Myocyte (in vitro differentiated cells): ENCODE measurements around the gene PTOV1. TPM values are rescaled to one million over a fixed set of nuclear protein-coding genes. Genes with fewer than 3 reads are reported as not detected.

Experiments
- DNase-seq: peaks from one replicate; pipeline ENCODE4 v3.0.0-alpha.2; 2012; ENCODE audit warnings: low read depth
- total RNA-seq: library from RNA; depleted of rRNA; stranded (reverse); fragments of >200 nt; gene quantifications from 2 replicates; pipeline ENCODE4 v1.2.3, GENCODE V29; 2014

The PTOV1 gene
- total RNA-seq, 1 donor from 2014 or later = 161 TPM

DNA sequence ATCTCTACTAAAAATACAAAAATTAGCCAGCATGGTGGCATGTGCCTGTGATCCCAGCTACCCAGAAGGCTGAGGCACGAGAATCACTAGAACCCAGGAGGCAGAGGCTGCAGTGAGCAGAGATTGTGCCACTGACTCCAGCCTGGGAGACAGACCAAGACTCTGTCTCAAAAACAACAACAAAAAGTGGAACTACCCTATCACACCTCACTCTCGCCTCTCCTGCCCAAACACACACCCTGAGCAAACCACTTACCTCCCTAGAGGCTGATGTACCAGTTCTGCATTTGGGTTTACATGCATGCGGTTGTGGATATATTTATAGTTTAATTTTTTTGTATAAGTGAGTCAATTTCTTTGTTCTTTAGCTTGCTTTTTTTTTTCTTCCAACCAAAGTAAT lies 7.7 kb upstream of the PTOV1 start:
- DNase-seq = no peak

DNA sequence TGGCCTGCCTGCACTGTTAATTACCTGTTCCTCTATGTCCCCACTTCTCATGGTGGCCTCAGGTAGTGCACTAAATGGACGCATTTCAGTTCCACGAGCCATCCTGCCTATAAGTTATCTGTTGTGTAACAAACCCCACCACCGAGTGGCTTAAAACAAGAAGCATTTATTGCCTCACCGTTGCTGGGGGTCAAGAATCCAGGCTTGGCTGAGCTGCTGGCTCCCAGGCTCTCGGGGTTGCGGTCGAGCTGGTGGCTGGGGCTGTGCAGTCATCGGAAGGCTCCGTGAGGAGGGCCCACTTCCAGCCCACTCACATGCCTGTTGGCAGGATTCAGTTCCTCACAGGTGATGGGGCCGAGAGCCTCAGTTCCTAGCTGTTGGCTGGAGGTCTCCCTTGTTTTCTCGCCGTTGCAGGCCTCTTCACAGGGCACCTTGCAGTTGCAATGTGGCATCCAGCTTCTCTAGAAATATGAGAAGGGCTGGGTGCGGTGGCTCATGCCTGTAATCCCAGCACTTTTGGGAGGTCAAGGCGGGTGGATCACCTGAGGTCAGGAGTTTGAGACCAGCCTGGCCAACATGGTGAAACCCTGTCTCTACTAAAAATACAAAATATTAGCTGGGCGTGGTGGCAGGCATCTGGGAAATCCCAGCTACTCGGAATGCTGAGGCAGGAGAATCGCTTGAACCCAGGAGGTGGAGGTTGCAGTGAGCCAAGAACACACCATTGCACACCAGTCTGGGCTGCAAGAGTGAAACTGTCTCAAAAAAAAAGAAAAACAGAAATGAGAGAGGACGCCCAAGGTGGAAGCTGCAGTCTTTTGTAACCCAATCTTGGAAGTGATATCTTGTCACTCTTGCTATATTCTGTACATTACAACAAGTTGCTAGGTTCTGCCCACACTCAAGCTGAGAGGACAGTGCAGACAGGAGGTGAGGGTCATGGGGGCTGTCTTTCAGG lies 6.5 kb upstream of the PTOV1 start:
- no peak for DNase-seq

DNA sequence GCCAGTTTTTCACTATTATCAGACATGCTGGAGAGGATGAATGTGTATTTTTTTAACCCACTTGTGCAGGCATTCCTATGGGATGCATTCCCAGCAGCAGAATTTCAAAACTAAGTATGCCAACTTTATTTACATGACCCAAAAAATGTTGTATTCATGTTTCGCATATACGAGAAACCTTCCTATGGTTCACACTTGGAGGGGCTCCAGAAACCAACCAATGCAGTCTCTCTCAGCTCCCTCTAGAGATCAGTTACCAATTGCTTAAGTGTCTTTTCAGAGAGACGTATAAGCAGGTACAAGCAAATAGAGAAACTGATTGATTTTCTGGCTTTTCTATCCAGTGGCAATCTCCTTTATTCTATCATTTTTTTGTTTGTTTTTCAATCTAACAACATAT lies 5.5 kb upstream of the PTOV1 start:
- no peak for DNase-seq

DNA sequence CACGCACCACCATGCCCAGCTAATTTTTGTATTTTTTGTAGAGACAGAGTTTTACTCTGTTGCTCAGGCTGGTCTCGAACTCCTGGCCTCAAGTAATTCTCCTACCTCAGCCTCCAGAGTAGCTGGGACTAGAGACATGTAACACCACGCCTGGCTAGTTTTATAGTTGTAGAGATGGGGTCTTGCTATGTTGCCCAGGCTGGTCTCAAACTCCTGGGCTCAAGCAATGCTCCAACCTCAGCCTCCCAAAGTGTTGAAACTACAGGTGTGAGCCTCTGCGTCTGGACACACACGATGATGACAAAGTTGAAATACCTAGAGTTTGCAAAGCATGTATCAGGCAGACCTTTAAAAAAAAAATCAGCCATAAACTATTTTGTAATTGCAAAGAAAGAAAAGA lies 4.6 kb upstream of the PTOV1 start:
- DNase-seq = no peak

DNA sequence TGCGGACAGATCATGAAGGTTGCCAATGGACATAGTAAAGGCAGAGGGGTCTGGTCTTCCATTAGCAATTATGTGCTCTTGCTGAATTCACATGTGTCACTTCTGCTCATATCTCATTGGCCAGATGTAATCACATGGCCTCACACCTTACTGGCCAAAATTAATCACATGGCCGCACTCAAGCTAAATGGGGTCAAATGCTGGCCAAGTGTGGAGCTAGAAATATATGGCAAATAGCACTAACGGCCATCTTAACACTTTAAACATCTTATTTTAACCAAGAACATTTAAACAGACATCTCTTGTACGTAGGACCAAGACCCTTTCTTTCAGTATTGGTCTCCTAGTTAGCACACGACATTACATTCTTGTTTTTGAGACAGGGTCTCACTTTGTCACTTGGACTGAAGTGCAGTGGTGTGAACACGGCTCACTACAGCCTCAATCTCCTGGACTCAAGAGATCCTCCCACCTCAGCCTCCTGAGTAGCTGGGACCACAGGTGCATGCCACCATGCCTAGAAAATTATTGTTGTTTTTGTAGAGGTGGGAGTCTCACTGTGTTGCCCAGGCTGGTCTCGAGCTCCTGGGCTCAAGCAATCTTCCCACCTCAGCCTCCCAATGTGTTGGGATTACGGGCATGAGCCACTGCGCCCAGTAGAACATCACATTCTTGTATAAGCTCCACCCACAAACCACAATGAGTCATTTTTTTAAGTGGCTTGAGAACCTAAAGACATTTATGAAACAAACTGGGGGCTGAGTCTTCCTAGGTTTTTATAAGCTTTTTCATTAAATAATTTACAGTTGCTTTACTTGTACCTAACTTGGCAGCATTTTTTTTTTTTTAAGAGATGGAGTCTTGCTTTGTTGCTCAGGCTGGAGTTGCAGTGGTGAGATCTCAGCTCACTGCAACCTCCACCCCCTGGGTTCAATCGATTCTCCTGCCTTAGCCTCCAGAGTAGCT lies 2.9 kb upstream of the PTOV1 start:
- DNase-seq = peak; percentile 56

DNA sequence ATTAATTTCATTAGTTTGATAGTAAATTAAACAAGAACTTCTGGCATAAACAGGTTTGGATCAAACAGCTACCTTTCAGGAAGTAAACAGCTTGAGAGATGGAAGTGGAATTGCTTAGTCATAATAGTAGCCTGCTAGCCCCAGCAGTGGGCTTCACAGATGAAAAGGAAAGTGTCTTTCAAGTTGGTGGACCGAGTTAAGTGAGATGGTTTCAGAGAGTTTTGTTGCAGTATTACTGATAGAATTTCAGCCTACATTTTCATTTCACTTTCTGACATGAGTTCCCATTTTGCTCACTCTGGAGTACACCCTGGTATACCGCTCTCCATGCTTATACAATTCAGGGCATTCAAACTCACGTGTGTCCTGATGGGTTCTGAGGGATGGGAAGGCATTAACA lies 2.0 kb upstream of the PTOV1 start:
- no peak for DNase-seq

DNA sequence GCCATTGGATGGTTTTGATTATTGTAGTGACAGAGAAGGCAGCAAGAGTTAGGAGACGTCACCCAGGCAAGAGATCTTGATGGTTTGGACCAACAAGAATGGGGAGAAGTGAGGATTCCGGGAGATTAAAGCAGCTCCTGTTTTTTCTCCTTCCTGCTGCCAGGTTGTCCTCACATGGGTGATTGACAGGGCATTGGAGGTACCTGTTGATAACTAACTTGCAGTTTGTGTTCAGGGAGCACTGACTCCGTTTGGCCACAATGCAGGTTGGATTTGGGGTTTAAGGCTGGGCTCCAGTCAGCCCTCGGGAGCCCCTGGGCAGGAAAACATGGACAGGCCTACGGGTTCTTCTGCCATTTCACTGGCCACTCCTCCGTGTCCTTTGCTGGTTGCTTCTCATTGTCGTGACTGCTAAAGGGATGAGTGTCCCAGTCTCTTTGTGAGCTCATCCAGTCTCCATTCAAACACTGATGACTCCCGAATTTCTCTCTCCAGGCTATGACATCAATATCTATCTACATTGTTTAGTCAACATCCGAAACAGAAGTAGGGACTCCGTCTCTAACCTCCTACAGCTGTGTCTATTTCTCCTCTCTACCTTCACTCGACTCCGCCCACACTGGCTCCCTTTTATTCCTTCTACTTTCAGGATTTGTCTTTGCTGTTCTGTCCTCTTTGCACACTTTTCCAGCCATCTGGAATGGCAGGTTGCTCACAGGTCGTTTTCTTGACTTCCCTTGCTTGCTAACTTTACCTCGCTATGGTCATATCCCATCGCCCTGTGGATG lies 1.3 kb upstream of the PTOV1 start:
- no peak for DNase-seq

DNA sequence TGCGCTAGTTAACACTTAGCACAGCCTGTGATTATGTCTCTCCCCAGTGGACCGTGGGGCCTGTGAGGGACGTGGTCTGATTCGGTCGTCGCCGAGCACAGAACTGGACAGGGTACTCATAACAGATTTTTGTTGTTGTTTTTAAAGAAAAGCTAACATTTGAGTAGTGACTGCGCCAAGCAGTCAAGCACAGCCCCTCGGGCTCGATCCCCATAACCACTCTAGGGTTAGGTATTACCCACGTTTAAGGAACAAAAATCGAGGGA lies 805 bp upstream of the PTOV1 start:
- no peak for DNase-seq

DNA sequence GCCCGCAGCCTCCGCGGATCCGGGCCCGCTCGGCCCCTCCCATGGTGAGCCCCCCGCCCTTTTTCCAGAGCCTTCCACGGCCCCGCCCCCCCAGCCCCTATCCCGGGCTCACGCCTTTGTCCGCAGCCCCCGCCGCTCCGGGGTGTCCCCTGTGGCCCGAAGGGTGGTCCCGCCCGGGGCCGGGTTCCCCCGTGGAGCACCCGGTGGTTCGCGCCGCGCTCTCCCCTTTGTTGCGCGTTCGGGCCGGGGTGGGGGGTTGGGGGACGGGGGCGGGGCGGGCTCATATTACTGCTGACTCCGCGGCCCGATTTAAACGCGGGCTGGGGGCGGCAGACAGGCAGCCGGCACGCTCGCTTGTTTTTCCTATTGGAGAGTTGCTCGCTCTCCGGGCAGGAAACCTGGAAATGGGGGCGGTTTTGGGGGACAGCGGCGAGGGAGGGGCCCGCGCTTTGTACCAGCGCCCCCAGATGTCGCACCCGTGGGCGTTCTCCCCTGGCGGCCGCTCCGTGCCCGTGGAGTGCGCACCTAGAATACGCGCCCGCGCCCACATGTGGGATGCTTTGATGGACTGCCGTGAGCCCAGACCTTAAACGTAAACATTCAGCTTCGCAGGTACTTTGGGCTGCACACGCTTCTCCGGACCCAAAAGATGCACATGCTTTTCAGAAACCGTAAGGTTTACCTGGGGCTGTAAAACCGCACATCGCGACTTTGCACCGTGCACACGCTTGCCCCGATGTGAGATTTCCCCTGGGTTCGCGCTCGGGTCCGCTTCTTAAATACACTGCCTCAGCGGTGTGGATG lies 699 bp downstream of the PTOV1 start:
- DNase-seq = peak; percentile 45

DNA sequence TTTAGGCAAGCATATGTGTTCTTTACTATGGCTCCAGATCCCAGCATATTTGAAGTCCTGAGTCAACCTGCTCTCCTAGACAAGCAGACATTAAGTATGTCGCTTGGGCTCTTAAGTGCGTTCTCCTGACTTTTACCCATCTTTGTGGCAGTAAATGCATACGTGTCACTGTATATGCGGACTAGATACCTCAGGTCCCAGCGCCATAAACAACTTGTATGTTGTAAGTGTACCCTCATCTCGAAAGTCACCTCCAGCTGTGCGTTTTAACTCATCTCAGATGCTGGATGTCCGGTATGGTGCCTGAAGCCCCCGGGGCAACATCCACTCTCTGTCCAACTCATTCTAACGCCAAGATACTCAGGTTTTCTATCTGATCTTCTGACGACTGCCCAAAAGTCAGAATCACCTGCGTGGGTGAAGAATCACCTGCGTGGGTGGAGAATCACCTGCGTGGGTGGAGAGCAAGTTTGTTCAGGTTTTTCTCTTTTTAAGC lies 1.7 kb downstream of the PTOV1 start:
- DNase-seq = no peak

DNA sequence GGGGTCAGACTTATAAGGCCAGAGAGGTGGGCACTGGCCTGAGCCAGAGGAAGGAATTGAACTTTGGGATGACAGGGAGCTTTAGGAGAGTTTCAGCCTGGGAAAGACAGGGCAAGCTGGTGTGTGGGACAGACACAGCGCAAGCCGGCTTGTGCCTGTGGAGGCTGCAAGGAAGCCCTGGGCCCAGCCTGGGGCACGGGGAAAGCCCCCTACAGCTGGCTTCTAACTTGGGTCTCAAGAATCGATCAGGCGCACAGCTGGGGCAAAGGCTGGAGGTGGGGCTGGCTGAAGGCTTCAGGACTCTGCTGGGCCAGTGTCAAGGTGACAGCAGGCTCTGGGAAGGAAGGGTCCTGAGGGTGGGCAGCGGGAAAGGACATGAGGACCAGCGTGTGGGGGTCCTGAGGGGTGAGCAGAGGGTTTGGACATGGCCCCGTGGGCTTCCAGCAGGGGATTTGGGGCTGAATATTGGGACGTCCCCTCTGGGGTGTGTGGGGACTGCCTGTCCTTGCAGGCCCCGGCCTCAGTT lies 3.0 kb downstream of the PTOV1 start:
- no peak for DNase-seq

DNA sequence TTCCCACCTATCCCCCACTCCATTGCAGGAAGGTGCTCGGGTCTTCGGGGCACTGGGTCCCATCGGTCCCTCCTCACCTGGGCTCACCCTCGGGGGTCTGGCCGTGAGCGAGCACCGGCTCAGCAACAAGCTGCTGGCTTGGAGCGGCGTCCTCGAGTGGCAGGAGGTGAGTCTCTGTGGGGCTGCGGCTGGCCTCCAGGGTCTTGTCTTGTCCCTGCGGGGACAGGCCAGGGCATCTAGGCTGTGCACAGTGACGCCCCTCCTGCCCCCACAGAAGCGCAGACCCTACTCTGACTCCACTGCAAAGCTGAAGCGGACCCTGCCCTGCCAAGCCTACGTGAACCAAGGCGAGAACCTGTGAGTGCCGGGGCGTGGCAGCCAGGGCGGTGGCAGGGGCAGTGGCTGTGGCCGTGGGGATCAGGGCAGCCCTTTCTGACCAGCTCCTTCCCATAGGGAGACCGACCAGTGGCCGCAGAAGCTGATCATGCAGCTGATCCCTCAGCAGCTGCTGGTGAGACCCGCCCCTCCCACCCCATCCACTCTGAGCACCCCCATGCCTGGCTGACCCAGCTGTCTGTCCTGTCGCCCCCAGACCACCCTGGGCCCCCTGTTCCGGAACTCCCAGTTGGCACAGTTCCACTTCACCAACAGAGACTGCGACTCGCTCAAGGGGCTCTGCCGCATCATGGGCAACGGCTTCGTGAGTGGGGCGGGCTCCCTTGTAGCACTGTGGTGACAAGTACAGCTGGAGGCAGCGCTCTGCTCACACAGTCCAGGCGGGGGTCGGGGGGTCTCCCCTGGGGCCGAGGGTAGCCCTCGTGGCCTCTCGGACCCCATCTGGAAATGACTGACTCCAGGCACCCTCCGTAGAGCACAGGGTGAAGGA lies 3.7 kb downstream of the PTOV1 start:
- DNase-seq = no peak

DNA sequence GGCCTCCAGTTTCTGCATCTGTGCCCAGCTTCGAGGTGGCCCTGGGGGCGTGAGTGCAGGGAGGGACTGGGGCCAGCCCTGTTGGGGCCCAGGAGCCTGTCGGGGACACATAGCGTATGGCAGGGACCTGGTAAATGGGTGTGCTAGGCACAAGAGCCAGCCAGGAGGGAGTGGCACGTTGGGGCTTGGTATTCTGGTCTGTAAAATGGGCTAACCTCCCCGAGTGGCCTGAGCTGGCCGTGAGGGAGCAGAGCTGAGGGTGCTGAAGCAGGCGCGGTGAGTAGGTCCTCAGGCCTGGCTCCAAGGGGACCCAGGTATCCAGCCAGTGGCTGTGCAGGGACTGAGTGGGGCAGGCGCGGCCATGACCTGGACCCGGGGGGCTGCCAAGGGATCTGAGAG lies 4.3 kb downstream of the PTOV1 start:
- DNase-seq = no peak

DNA sequence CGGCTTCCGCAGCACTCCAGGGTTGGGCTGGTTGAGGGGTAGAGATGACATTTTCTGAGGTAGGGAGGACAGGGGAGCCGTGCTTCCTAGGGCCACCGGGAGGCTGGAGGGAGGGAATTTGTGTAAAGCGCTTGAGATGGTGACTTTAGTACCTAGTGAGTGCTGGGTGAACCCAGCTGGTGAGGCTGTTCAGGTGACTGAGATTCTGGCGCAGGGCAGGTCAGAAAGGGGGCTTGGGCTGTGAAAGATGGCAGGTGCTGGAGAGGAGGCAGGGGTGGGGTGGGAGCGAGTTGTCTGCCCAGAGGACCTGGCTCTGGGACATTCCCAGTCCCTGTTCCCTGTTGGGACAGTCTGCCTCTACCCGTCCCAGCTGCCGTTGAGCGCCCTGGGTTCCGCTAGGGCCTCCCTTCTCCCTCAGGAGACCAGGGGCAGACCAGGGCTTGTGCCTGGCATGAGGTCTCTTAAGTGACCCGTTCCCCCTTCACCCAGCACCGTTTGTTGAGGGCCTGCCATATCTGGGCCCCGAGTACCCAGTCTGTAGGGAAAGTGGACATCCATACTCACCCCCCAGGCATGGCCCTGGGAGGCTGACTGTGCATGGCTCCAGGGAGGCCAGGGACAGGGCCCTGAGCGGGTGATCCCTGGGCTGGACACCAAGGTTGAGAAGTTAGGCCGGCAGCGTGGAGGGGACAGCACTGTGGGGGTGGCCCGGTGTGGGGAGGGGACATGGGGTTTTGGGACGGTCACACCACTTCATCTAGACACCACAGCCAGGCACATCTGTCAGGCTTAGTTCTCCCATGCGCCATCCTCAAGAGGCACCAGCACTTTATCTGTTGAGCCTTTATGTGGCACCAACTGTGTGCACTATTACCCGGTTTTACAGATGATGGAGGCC lies 5.0 kb downstream of the PTOV1 start:
- no peak for DNase-seq

DNA sequence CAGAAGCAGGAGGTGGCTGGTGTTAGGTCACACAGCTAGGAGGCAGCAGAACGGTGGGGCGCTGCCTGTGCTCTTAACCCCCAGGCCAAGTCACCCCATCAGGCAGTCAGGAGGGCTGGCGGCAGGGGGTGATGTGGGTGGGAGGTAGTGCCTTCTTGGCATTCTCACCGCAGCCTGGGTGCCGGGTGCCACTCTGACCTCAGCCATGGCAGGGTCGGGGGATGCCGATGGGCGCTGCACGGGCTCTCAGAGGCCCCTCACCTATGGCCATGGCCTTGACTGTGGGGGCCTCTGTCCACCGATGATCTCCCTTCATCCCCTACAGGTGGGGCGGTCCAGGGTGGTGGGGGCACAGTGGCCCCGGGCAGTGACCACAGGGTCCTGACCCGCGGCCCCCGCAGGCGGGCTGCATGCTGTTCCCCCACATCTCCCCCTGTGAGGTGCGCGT lies 5.6 kb downstream of the PTOV1 start:
- DNase-seq = no peak

DNA sequence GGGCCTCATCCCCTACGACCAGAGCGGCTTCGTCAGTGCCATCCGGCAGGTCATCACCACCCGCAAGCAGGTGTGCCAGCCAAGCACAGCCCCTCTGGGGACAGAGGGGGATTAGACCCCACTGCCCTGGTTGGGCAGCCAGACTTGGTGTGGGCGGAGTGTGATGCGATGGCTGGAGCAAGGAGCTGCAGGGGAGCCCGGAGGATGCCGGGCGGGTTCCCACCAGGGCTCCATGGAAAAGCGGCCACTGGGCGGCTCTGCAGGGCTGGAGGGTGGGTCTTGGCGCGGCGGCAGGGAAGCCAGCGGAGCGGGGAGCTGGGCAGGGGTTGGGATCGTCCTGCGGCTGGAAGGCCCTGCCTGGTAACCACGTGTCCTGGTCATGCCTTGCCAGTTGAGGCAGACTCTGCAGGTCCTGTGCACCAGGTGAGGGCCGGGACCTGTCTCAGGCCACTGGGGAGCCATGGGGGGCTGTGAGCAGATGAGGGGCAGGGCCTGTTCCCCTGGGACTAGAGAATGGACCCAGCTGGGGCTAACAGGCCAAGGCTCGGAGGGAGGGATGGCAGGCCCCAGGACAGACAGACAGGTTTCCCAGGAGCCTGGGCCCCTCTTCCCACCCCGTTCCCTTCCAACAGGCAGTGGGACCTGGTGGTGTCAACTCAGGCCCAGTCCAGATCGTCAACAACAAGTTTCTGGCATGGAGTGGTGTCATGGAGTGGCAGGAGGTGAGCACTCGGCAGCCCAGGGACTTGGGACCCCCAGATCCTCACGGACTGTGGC lies 6.3 kb downstream of the PTOV1 start:
- no peak for DNase-seq

DNA sequence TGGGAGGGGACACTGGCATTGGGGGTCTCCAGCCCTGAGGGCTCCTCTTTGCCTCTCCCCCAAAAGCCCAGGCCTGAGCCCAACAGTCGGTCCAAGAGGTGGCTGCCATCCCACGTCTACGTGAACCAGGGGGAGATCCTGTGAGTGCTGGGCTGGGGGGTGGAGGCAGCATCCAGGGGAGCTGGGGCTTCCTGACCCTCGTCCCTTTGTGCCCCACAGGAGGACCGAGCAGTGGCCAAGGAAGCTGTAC lies 6.8 kb downstream of the PTOV1 start:
- DNase-seq = no peak
